H9 (cell line): Measurements from ENCODE around the gene ARHGEF16. TPM values are rescaled to one million over a fixed set of nuclear protein-coding genes. Genes with fewer than 3 reads are reported as not detected.

Experiments used
- DNase-seq: peaks from one replicate; pipeline ENCODE4 v3.0.0-alpha.2; 2017
- H2AFZ ChIP-seq: one replicate; pipeline ENCODE4 v1.6.1; 2013; ENCODE audit warnings: mild to moderate bottlenecking, low read length, control low read depth, moderate library complexity
- H2AK5ac ChIP-seq: 2 replicates; pipeline ENCODE4 v1.6.1; 2013; ENCODE audit warnings: low read length, control low read depth, mixed read lengths; ENCODE audit not compliant: insufficient read length
- H2BK120ac ChIP-seq: one replicate; pipeline ENCODE4 v1.6.1; 2013; ENCODE audit warnings: low read depth, mild to moderate bottlenecking, low read length, control low read depth, inconsistent platforms; ENCODE audit not compliant: poor library complexity, severe bottlenecking
- H2BK12ac ChIP-seq: 2 replicates; pipeline ENCODE4 v1.6.1; 2013; ENCODE audit warnings: low read length, control low read depth, mixed read lengths, low read depth; ENCODE audit not compliant: insufficient read length
- H2BK15ac ChIP-seq: 2 replicates; pipeline ENCODE4 v1.6.1; 2013; ENCODE audit warnings: low read depth, low read length, control low read depth
- H2BK20ac ChIP-seq: one replicate; pipeline ENCODE4 v1.6.1; 2013; ENCODE audit warnings: low read depth, mild to moderate bottlenecking, low read length, control low read depth, inconsistent platforms; ENCODE audit not compliant: poor library complexity, severe bottlenecking
- H2BK5ac ChIP-seq: 2 replicates; pipeline ENCODE4 v1.6.1; 2013; ENCODE audit warnings: low read length, control low read depth, mixed read lengths; ENCODE audit not compliant: insufficient read length
- H3K14ac ChIP-seq: 2 replicates; pipeline ENCODE4 v1.6.1; 2013; ENCODE audit warnings: low read length, control low read depth; ENCODE audit not compliant: insufficient read depth
- H3K18ac ChIP-seq: 2 replicates; pipeline ENCODE4 v1.6.1; 2013; ENCODE audit warnings: low read depth, mild to moderate bottlenecking, mixed read lengths, low read length, control low read depth; ENCODE audit not compliant: insufficient read length
- H3K23ac ChIP-seq: 2 replicates; pipeline ENCODE4 v1.6.1; 2013; ENCODE audit warnings: low read length, control low read depth, mixed read lengths, low read depth; ENCODE audit not compliant: insufficient read length
- H3K23me2 ChIP-seq: 2 replicates; pipeline ENCODE4 v1.6.1; 2013; ENCODE audit warnings: low read depth, mild to moderate bottlenecking, mixed read lengths, low read length, control low read depth; ENCODE audit not compliant: insufficient read length, poor library complexity, severe bottlenecking
- H3K27ac ChIP-seq: 2 replicates; pipeline ENCODE4 v1.5.1; 2013; ENCODE audit warnings: low read length, control low read depth, mixed read lengths, low read depth; ENCODE audit not compliant: insufficient read length
- H3K27me3 ChIP-seq: 2 replicates; pipeline ENCODE4 v1.6.1; 2013; ENCODE audit warnings: low read length, control low read depth, inconsistent platforms; ENCODE audit not compliant: insufficient read depth
- H3K4ac ChIP-seq: 2 replicates; pipeline ENCODE4 v1.6.1; 2013; ENCODE audit warnings: low read depth, mild to moderate bottlenecking, control low read depth, inconsistent platforms, low read length, moderate library complexity
- H3K4me1 ChIP-seq: 2 replicates; pipeline ENCODE4 v1.6.1; 2013; ENCODE audit warnings: low read length, control low read depth, inconsistent platforms; ENCODE audit not compliant: insufficient read depth
- H3K4me2 ChIP-seq: 2 replicates; pipeline ENCODE4 v1.6.1; 2013; ENCODE audit warnings: low read length, control low read depth, mixed read lengths; ENCODE audit not compliant: insufficient read length, insufficient read depth
- H3K56ac ChIP-seq: 2 replicates; pipeline ENCODE4 v1.6.1; 2013; ENCODE audit warnings: low read depth, mild to moderate bottlenecking, mixed read lengths, low read length, control low read depth; ENCODE audit not compliant: insufficient read length
- H3K79me1 ChIP-seq: 2 replicates; pipeline ENCODE4 v1.6.1; 2013; ENCODE audit warnings: low read depth, mild to moderate bottlenecking, moderate library complexity, low read length, control low read depth, inconsistent platforms; ENCODE audit not compliant: insufficient read depth, poor library complexity, severe bottlenecking
- H3K79me2 ChIP-seq: 2 replicates; pipeline ENCODE4 v1.6.1; 2013; ENCODE audit warnings: low read length, control low read depth, inconsistent platforms; ENCODE audit not compliant: insufficient read depth
- H3K9ac ChIP-seq: 2 replicates; pipeline ENCODE4 v1.6.1; 2013; ENCODE audit warnings: low read length, control low read depth, mixed read lengths; ENCODE audit not compliant: insufficient read length; ENCODE audit errors: extremely low read depth
- H3K9me3 ChIP-seq: one replicate; pipeline ENCODE4 v1.6.1; 2013; ENCODE audit warnings: low read depth, low read length, inconsistent platforms; ENCODE audit not compliant: control insufficient read depth
- H3T11ph ChIP-seq: one replicate; pipeline ENCODE4 v1.6.1; 2013; ENCODE audit warnings: mild to moderate bottlenecking, low read length, control low read depth, inconsistent platforms
- H4K20me1 ChIP-seq: one replicate; pipeline ENCODE4 v1.6.1; 2013; ENCODE audit not compliant: control insufficient read depth, insufficient read length, insufficient read depth
- H4K5ac ChIP-seq: 2 replicates; pipeline ENCODE4 v1.6.1; 2013; ENCODE audit warnings: low read depth, mild to moderate bottlenecking, mixed read lengths, low read length, control low read depth; ENCODE audit not compliant: insufficient read length
- H4K8ac ChIP-seq: replicated peaks from 2 replicates; pipeline ENCODE4 v1.6.1; 2013; ENCODE audit warnings: low read length, control low read depth, mixed read lengths, low read depth; ENCODE audit not compliant: insufficient read length
- H4K91ac ChIP-seq: 2 replicates; pipeline ENCODE4 v1.6.1; 2013; ENCODE audit warnings: low read depth, mild to moderate bottlenecking, moderate library complexity, mixed read lengths, low read length, control low read depth; ENCODE audit not compliant: insufficient read length
- H3K27ac Mint-ChIP-seq, 3 experiments: 2 replicates in 2 of 3; 3 replicates in 1 of 3; pipeline ENCODE4 v1.8.0; 2020 to 2021; ENCODE audit warnings: mixed read lengths in 3 of 3, mild to moderate bottlenecking in 1 of 3, moderate library complexity in 1 of 3
- H3K27me3 Mint-ChIP-seq: 2 replicates; pipeline ENCODE4 v1.8.0; 2021; ENCODE audit warnings: low read depth, mild to moderate bottlenecking, moderate library complexity, mixed read lengths
- H3K36me3 Mint-ChIP-seq, 3 experiments: 2 replicates in 2 of 3; 3 replicates in 1 of 3; pipeline ENCODE4 v1.8.0; 2020 to 2021; ENCODE audit warnings: low read depth in 3 of 3, mixed read lengths in 3 of 3; ENCODE audit not compliant: insufficient read depth in 1 of 3
- H3K4me1 Mint-ChIP-seq, 2 experiments: 2 replicates each; pipeline ENCODE4 v1.8.0; 2020; ENCODE audit warnings: mixed read lengths in 2 of 2
- H3K4me3 Mint-ChIP-seq, 2 experiments: 2 replicates in 1 of 2; 3 replicates in 1 of 2; pipeline ENCODE4 v1.8.0; 2020 to 2021; ENCODE audit warnings: mild to moderate bottlenecking in 2 of 2, mixed read lengths in 2 of 2, moderate library complexity in 1 of 2
- H3K9me3 Mint-ChIP-seq, 2 experiments: 2 replicates in 1 of 2; 3 replicates in 1 of 2; pipeline ENCODE4 v1.8.0; 2020; ENCODE audit warnings: mild to moderate bottlenecking in 2 of 2, mixed read lengths in 2 of 2, moderate library complexity in 1 of 2
- CTCF ChIP-seq: fragments of 200-600 bp; sonication (generic); conservative IDR thresholded peaks from 3 replicates; pipeline ENCODE4 v1.8.0; 2021; ENCODE audit warnings: antibody characterized with exemption, mild to moderate bottlenecking
- WGBS: extraction: QIAGEN DNeasy Blood & Tissue Kit; methylation state at CpG from one replicate; pipeline ENCODE4 v1.1.7; 2013; ENCODE audit warnings: missing lambda C conversion rate, low lambda C conversion rate, mixed read lengths; ENCODE audit not compliant: insufficient read length; ENCODE audit errors: extremely low coverage; 5-methylcytosine and 5-hydroxymethylcytosine counted together
- total RNA-seq: library from RNA; stranded (reverse); gene quantifications from 2 replicates; pipeline ENCODE4 v1.2.1, GENCODE V29; 2021

The ARHGEF16 gene
- total RNA-seq, 1 experiment from 2014 or later, result 48.5 TPM

GRCh38 chr1:3469104-3469848, 14.8 kb downstream of the ARHGEF16 start:
- Histone ChIP-seq H3K56ac (no peak overlapping the region), H2BK12ac (no peak overlapping the region), H3K18ac (no peak overlapping the region), H4K5ac (no peak overlapping the region), H3K79me1 (no peaks in the 10 kb centered on the region), H4K8ac (no peak overlapping the region), H3T11ph (no peak overlapping the region), H2BK15ac (no peak overlapping the region), H4K20me1 (peaks cover 6% of the 10 kb centered on the region), H3K9ac (no peak overlapping the region), H3K4me1 (peaks cover 5% of the 10 kb centered on the region; the same call in 1 of the 2 replicates), H2AFZ (no peak overlapping the region), H4K91ac (no peak overlapping the region), H2BK5ac (no peak overlapping the region), H2BK120ac (no peak overlapping the region), H3K23ac (no peak overlapping the region), H3K27me3 (no peaks in the 10 kb centered on the region), H3K27ac (no peak overlapping the region), H3K4ac (no peak overlapping the region), H3K23me2 (no peaks in the 10 kb centered on the region), H3K9me3 (no peaks in the 10 kb centered on the region), H2AK5ac (no peak overlapping the region), H3K79me2 (no peaks in the 10 kb centered on the region), H3K14ac (no peak overlapping the region), H2BK20ac (no peak overlapping the region), H3K4me2 (no peak overlapping the region)
- H3K4me3 Mint-ChIP-seq, result no peak overlapping the region
- peaks cover 13 to 16% of the 10 kb centered on the region in 2 experiments for H3K4me1 Mint-ChIP-seq
- no CpG with 5 or more reads among the region's 31 CpGs for WGBS
- no peak for TF ChIP-seq CTCF
- H3K9me3 Mint-ChIP-seq, result no peaks in the 10 kb centered on the region
- DNase-seq, result no peak
- H3K27ac Mint-ChIP-seq, result no peak overlapping the region
- peaks cover 4 to 43% (median 21%) of the 10 kb centered on the region in 3 experiments; a peak in 5 of 7 replicates for H3K36me3 Mint-ChIP-seq
- no peaks in the 10 kb centered on the region for H3K27me3 Mint-ChIP-seq
